ENCODE measurements around the gene BMP8B.

DNA sequence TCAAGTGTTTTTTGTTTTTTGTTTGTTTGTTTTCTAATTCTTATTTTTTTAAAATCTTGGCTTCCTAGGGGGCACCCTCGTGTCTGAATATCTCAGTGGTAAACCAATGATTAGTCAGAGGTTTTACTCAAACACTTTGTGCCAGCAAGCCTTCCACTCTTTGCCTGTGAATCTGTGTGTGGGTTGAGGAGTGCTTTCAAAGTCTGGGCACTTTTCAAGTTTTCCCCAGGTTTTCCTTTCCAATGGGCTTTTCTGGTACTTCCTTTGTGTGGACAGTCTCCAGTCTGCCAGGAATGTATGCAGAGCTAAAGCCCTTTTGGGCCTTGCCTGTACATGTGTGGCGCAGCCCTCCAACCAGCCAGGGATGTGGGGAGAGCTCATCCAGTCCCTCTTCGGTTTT lies 59.6 kb downstream of the BMP8B start:
- TF ChIP-seq TCF12 (IDR thresholded peaks at IDR 0.05; ENCODE audit: low read depth, low read length) (no peak), POLR2AphosphoS5 (IDR thresholded peaks at IDR 0.05; ENCODE audit: low read depth, low read length) (no peak)
